ENCODE data around the gene HDC. TPM values are rescaled to one million over a fixed set of nuclear protein-coding genes. Genes with fewer than 3 reads are reported as not detected.

The HDC gene
- total and polyA plus RNA-seq, 2 donors (not counting 3 experiments of a cell fraction or from before 2014, with no cell fraction given), result not detected

DNA sequence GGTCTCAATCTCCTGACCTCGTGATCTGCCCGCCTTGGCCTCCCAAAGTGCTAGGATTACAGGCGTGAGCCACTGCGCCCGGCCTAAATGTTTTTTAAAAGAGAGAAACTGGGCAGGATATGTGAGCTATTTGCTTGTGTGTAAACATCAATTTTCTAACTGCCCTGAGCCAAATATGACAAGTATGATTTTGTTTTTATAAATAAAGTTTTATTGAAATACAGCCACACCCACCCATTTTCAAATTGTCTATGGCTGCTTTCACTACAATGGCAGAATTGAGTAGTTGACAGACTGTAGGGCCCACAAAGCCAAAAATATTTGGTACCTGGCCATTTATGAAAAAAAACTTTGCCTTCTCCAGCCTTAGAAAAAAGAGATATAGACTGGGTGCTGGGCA lies 15.9 kb upstream of the HDC start:
- H3K9me3 ChIP-seq (replicated peaks; ENCODE audit: control insufficient read depth, insufficient read depth, low read length), result no peaks in the 10 kb centered on the region
- H3K4me3 ChIP-seq (replicated peaks in 1 of 3; ENCODE audit: insufficient read depth in 1 of 3, low read depth in 1 of 3, low read length in 3 of 3), result no peak overlapping the region
- no peak overlapping the region for H2AFZ ChIP-seq (ENCODE audit: low read depth, low read length)
- TF ChIP-seq MAX (IDR thresholded peaks at IDR 0.05; ENCODE audit: insufficient read depth, insufficient read length) (no peak), JUN (IDR thresholded peaks at IDR 0.05; ENCODE audit: borderline replicate concordance, insufficient read depth, insufficient read length, low read depth) (no peak), CTCF (IDR thresholded peaks at IDR 0.05; ENCODE audit: extremely low read depth in 1 of 2, insufficient read depth in 1 of 2, low read depth in 1 of 2, low read length in 2 of 2) (no peak), POLR2AphosphoS5 (IDR thresholded peaks at IDR 0.05; ENCODE audit: insufficient read depth, low read depth, low read length) (no peak), POLR2A (IDR thresholded peaks at IDR 0.05; ENCODE audit: low read depth, low read length) (no peak), EZH2 (IDR thresholded peaks at IDR 0.05; ENCODE audit: borderline replicate concordance, low read depth, low read length, severe bottlenecking) (no peak), MYC (IDR thresholded peaks at IDR 0.05; ENCODE audit: low read depth, low read length) (no peak)
- intact Hi-C loops (cut with micrococcal nuclease) (no loop called here), dilution Hi-C loops (cut with MboI; ENCODE audit: extremely low pct_ligation_motif_present, low sequenced_read_pairs) (no loop called here)
- no peak overlapping the region for H3K4me2 ChIP-seq (ENCODE audit: insufficient read depth, low read length)
- peaks cover 0 to 7% of the 10 kb centered on the region in 2 experiments for H3K36me3 ChIP-seq (ENCODE audit: control insufficient read depth in 2 of 2, extremely low read depth in 1 of 2, insufficient read depth in 2 of 2, low read length in 2 of 2)
- H3K4me1 ChIP-seq (ENCODE audit: control insufficient read depth, extremely low read depth, insufficient read depth, low read length), result no peaks in the 10 kb centered on the region
- H3K27me3 ChIP-seq (ENCODE audit: control insufficient read depth in 2 of 2, insufficient read depth in 2 of 2, low read length in 2 of 2), result no peaks in the 10 kb centered on the region
- POLR2A ChIA-PET, result no interaction called here
- no peaks in the 10 kb centered on the region for H4K20me1 ChIP-seq (replicated peaks; ENCODE audit: control insufficient read depth, extremely low read depth, insufficient read depth, low read length)
- H3K9me1 ChIP-seq (replicated peaks; ENCODE audit: control insufficient read depth, extremely low read depth, insufficient read depth, low read length), result no peaks in the 10 kb centered on the region
- DNase-seq (ENCODE audit: low read depth, low spot score) (no peak), FAIRE-seq (no peak)
- H3K9ac ChIP-seq (replicated peaks; ENCODE audit: extremely low read depth, insufficient read depth, low read length), result no peak overlapping the region
- CTCF ChIA-PET, result interaction anchor here (1.2 kb wide), 1 partner anchor 36 kb away, joined by 4 read pairs; no protein-coding TSS in a partner anchor
- H3K79me2 ChIP-seq (ENCODE audit: control insufficient read depth, insufficient read depth, low read length), result no peaks in the 10 kb centered on the region
- no peak overlapping the region for H3K27ac ChIP-seq (ENCODE audit: insufficient read depth, low read depth, low read length)
- BruUV-seq (replicated peaks), result no TSS peak
